Spleen (tissue), 11 donors: ENCODE measurements around the gene OGT. TPM values are rescaled to one million over a fixed set of nuclear protein-coding genes. Genes with fewer than 3 reads are reported as not detected.

Source experiments
- DNase-seq: peaks from one replicate; pipeline ENCODE4 v3.0.0-alpha.2; 2020
- H3K27ac ChIP-seq, 8 donors: fragments of 200-600 bp; sonication (generic) in 7 of 8; 1 replicate in 4 of 8; 2 replicates in 4 of 8; pipeline versions ENCODE4 v1.5.0 to v1.8.0; 2016 to 2021; ENCODE audit warnings: inconsistent platforms in 4 of 8, mild to moderate bottlenecking in 4 of 8, moderate library complexity in 1 of 8
- H3K27me3 ChIP-seq, 7 donors: fragments of 200-600 bp; sonication (generic) in 6 of 7; replicated peaks in 1 of 7; 1 replicate in 4 of 7; 2 replicates in 3 of 7; pipeline versions ENCODE4 v1.5.0 to v1.8.0; 2016 to 2021; ENCODE audit warnings: inconsistent platforms in 3 of 7, mild to moderate bottlenecking in 1 of 7
- H3K36me3 ChIP-seq, 6 donors: fragments of 200-600 bp; sonication (generic) in 5 of 6; 1 replicate in 4 of 6; 2 replicates in 2 of 6; pipeline versions ENCODE4 v1.5.0 to v1.8.0; 2016 to 2021; ENCODE audit warnings: inconsistent platforms in 2 of 6
- H3K4me1 ChIP-seq, 6 donors: fragments of 200-600 bp; sonication (generic) in 5 of 6; 1 replicate in 3 of 6; 2 replicates in 3 of 6; pipeline versions ENCODE4 v1.5.0 to v1.8.0; 2016 to 2021; ENCODE audit warnings: inconsistent platforms in 3 of 6
- H3K4me3 ChIP-seq, 8 donors: fragments of 200-600 bp; sonication (generic) in 7 of 8; 1 replicate in 4 of 8; 2 replicates in 4 of 8; pipeline versions ENCODE4 v1.5.0 to v1.8.0; 2016 to 2021; ENCODE audit warnings: inconsistent platforms in 4 of 8, mild to moderate bottlenecking in 4 of 8, moderate library complexity in 2 of 8
- H3K9me3 ChIP-seq, 8 donors: fragments of 200-600 bp; sonication (generic) in 7 of 8; 1 replicate in 4 of 8; 2 replicates in 4 of 8; pipeline versions ENCODE4 v1.5.0 to v1.8.0; 2016 to 2021; ENCODE audit warnings: inconsistent platforms in 4 of 8
- CTCF ChIP-seq, 11 experiments: fragments of 200-600 bp in 7 of 11; fragments of 450-650 bp in 4 of 11; sonication (generic) in 4 of 11; IDR thresholded peaks in 8 of 11; conservative IDR thresholded peaks in 3 of 11; 1 replicate in 7 of 11; 2 replicates in 4 of 11; pipeline versions ENCODE4 v1.4.0 to v1.8.0; 2016 to 2021; ENCODE audit warnings: antibody characterized with exemption in 11 of 11, inconsistent platforms in 4 of 11, mild to moderate bottlenecking in 1 of 11
- POLR2A ChIP-seq, 3 donors: fragments of 450-650 bp; IDR thresholded peaks; one replicate each; pipeline ENCODE4 v1.5.1; 2017; ENCODE audit warnings: antibody characterized with exemption in 3 of 3, mild to moderate bottlenecking in 1 of 3
- POLR2AphosphoS5 ChIP-seq, 3 donors: sonication (generic); formaldehyde crosslinking; IDR thresholded peaks; one replicate each; pipeline ENCODE4 v1.5.1; 2017; ENCODE audit warnings: antibody characterized with exemption in 3 of 3
- WGBS, 5 donors: extraction: QIAGEN DNeasy Blood & Tissue Kit in 3 of 5; methylation state at CpG; one replicate each; pipeline versions ENCODE4 v1.1.5 to v1.1.7; 2013 to 2018; 5-methylcytosine and 5-hydroxymethylcytosine counted together
- intact Hi-C: fragments of 100-400 bp; cut with DNase I; formaldehyde crosslinking; loops from one replicate; pipeline ENCODE4 v1.15.0; 2023; ENCODE audit warnings: low total_unique reads
- polyA plus RNA-seq, 3 donors: library from polyadenylated mRNA; stranded (reverse); fragments of 200-250 nt; gene quantifications; one replicate each; pipeline ENCODE4 v1.2.1, GENCODE V29; 2013
- total RNA-seq, 7 donors: library from RNA; depleted of rRNA in 3 of 7; stranded (reverse); fragments of >200 nt in 3 of 7; fragmentation: NEBNext Ultra II Directional in 4 of 7; extraction: Animal tissue kit (Norgen Biotek cat#: 25700) in 4 of 7; gene quantifications; one replicate each; pipeline versions ENCODE4 v1.1.0 to v1.2.1, GENCODE V29; 2016 to 2021
- donor health status: healthy with polysubstance abuse.
- donor health status: DM: no; HTN: no; CAD: no; lungs with moderate emphysema.
- donor health status: DM: no; HTN: no; CAD: no.
- donor health status: Bipolar disorder and iron deficiency.
- donor health status: healthy.
- donor health status: DM: no; HTN: no; CAD: no.
- donor health status: DM: yes; HTN: yes; CAD: no.

Gene OGT
- total and polyA plus RNA-seq, 10 donors = 76.8 to 393 (median 233) TPM

- Histone ChIP-seq H3K4me3 (no peak overlapping the region), H3K27me3 (no peaks in the 10 kb centered on the region), H3K36me3 (peaks cover 0 to 91% (median 31%) of the 10 kb centered on the region in 6 donors), H3K4me1 (peaks cover 8 to 55% (median 27%) of the 10 kb centered on the region in 6 donors), H3K27ac (no peak overlapping the region), H3K9me3 (no peaks in the 10 kb centered on the region)
- no peak for DNase-seq
- intact Hi-C loops = no loop called here
- WGBS, 5 donors = 83 to 98% (median 95%) methylated on average over 7 of the region's 7 CpGs
- no peak for TF ChIP-seq POLR2A (IDR thresholded peaks at IDR 0.05)
- peak in 1 of 3 donors; percentile 21 for TF ChIP-seq POLR2AphosphoS5 (IDR thresholded peaks at IDR 0.05)
- TF ChIP-seq CTCF (IDR thresholded peaks at IDR 0.05 in 8 of 11, conservative IDR thresholded peaks at IDR 0.05 in 3 of 11) = no peak
These were observed 14.4 kb downstream of the OGT start for GRCh38 chrX:71547339-71547738.

DNA sequence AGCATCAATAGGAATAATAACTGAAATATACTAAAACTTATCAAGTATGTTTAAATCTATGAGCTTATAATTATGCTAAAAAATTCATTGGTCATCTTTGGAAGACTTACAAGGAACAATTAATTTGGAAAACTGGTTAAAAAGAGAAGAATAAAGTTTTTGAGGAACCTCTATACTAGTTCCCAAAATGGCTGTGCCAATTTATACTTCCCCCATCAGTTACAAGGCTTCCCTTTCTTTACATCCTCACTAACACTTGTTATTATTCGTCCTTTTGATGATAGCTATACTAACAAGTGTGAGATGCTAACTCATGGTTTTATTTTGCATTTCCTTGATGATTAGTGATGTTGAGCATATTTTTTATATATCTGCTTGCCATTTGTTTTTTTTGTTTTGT lies 17.1 kb downstream of the OGT start:
- DNase-seq = no peak
- Histone ChIP-seq H3K4me1 (peaks cover 0 to 28% (median 8%) of the 10 kb centered on the region in 6 donors), H3K27me3 (no peaks in the 10 kb centered on the region), H3K27ac (peak overlapping the region in 2 of 8 donors; percentile 34 to 50), H3K36me3 (peaks cover 0 to 100% (median 36%) of the 10 kb centered on the region in 6 donors), H3K9me3 (no peaks in the 10 kb centered on the region), H3K4me3 (no peak overlapping the region)
- intact Hi-C loops = no loop called here
- TF ChIP-seq POLR2AphosphoS5 (IDR thresholded peaks at IDR 0.05) (no peak), POLR2A (IDR thresholded peaks at IDR 0.05) (no peak), CTCF (IDR thresholded peaks at IDR 0.05 in 8 of 11, conservative IDR thresholded peaks at IDR 0.05 in 3 of 11) (no peak)
- WGBS, 5 donors = 52 to 69% (median 60%) methylated on average over 1 of the region's 1 CpG

GRCh38 chrX:71550578-71550977 lies 17.7 kb downstream of the OGT start:
- WGBS, 5 donors = 80 to 91% (median 82%) methylated on average over 3 of the region's 3 CpGs
- H3K4me3 ChIP-seq = no peak overlapping the region
- H3K4me1 ChIP-seq = peaks cover 0 to 22% (median 5%) of the 10 kb centered on the region in 6 donors
- peak overlapping the region in 2 of 8 donors; percentile 34 to 50 for H3K27ac ChIP-seq
- H3K27me3 ChIP-seq = no peaks in the 10 kb centered on the region
- intact Hi-C loops = no loop called here
- TF ChIP-seq POLR2A (IDR thresholded peaks at IDR 0.05) = no peak
- no peak for TF ChIP-seq CTCF (IDR thresholded peaks at IDR 0.05 in 8 of 11, conservative IDR thresholded peaks at IDR 0.05 in 3 of 11)
- no peak for TF ChIP-seq POLR2AphosphoS5 (IDR thresholded peaks at IDR 0.05)
- no peaks in the 10 kb centered on the region for H3K9me3 ChIP-seq
- DNase-seq = no peak
- peaks cover 0 to 100% (median 40%) of the 10 kb centered on the region in 6 donors for H3K36me3 ChIP-seq

GRCh38 chrX:71556036-71556435 lies 23.1 kb downstream of the OGT start:
- intact Hi-C loops = no loop called here
- Histone ChIP-seq H3K27ac (no peak overlapping the region), H3K27me3 (no peaks in the 10 kb centered on the region), H3K4me1 (no peaks in the 10 kb centered on the region), H3K9me3 (no peaks in the 10 kb centered on the region), H3K36me3 (peaks cover 0 to 100% (median 61%) of the 10 kb centered on the region in 6 donors), H3K4me3 (no peak overlapping the region)
- no peak for DNase-seq
- no peak for TF ChIP-seq POLR2AphosphoS5 (IDR thresholded peaks at IDR 0.05)
- no peak for TF ChIP-seq POLR2A (IDR thresholded peaks at IDR 0.05)
- TF ChIP-seq CTCF (IDR thresholded peaks at IDR 0.05 in 8 of 11, conservative IDR thresholded peaks at IDR 0.05 in 3 of 11) = no peak
- WGBS, 5 donors = 88 to 96% (median 93%) methylated on average over 3 of the region's 3 CpGs
